Activated effector memory CD4-positive, alpha-beta T cell treated with anti-CD3 and anti-CD28 coated beads, Interleukin-2, amount 50 U/mL, for 16 hours (primary cell): ENCODE results near the gene ANK2.

Experiments used
- DNase-seq: peaks from one replicate; pipeline ENCODE4 v3.0.0-alpha.2; 2020

The ANK2 gene

GRCh38 chr4:113101669-113102068 is 52.2 kb downstream of the ANK2 start:
- DNase-seq, result no peak

- no peak for DNase-seq
Measured at GRCh38 chr4:113103556-113103955, 54.1 kb downstream of the ANK2 start.

GRCh38 chr4:113106108-113106507 is 56.7 kb downstream of the ANK2 start:
- DNase-seq, result no peak

GRCh38 chr4:113109106-113109718 is 59.8 kb downstream of the ANK2 start:
- DNase-seq, result no peak

GRCh38 chr4:113112338-113112978 is 63.0 kb downstream of the ANK2 start:
- DNase-seq, result no peak

- DNase-seq, result no peak
Measured at GRCh38 chr4:113113151-113113550, 63.7 kb downstream of the ANK2 start.

- no peak for DNase-seq
Measured at GRCh38 chr4:113114884-113115283, 65.4 kb downstream of the ANK2 start.

GRCh38 chr4:113116414-113117357 is 67.2 kb downstream of the ANK2 start:
- DNase-seq, result no peak

GRCh38 chr4:113117358-113117702 is 67.9 kb downstream of the ANK2 start:
- no peak for DNase-seq

- no peak for DNase-seq
Measured at GRCh38 chr4:113122066-113122465, 72.6 kb downstream of the ANK2 start.

GRCh38 chr4:113125418-113125817 is 76.0 kb downstream of the ANK2 start:
- DNase-seq, result no peak

GRCh38 chr4:113131136-113131535 is 81.7 kb downstream of the ANK2 start:
- DNase-seq, result no peak

GRCh38 chr4:113131621-113132020 is 82.2 kb downstream of the ANK2 start:
- DNase-seq, result no peak

- DNase-seq, result no peak
Measured at GRCh38 chr4:113141901-113142346, 92.5 kb downstream of the ANK2 start.

GRCh38 chr4:113142351-113142750 is 92.9 kb downstream of the ANK2 start:
- DNase-seq, result no peak

GRCh38 chr4:113144091-113144490 is 94.6 kb downstream of the ANK2 start:
- no peak for DNase-seq

- no peak for DNase-seq
Measured at GRCh38 chr4:113145147-113145518, 95.7 kb downstream of the ANK2 start.

GRCh38 chr4:113145519-113146291 is 96.3 kb downstream of the ANK2 start:
- no peak for DNase-seq

- DNase-seq, result no peak
Measured at GRCh38 chr4:113146876-113147358, 97.5 kb downstream of the ANK2 start.

- no peak for DNase-seq
Measured at GRCh38 chr4:113147498-113148111, 98.2 kb downstream of the ANK2 start.

GRCh38 chr4:113148925-113149324 is 99.5 kb downstream of the ANK2 start:
- DNase-seq, result no peak

GRCh38 chr4:113153529-113154101 is 104.2 kb downstream of the ANK2 start:
- DNase-seq, result no peak
